ENCODE data around the gene TMCC1.
A peak's percentile ranks its signal among the peaks of the same experiment; 100 is the strongest.
"Not testable (repeated sequence)": the region's sequence is repeated elsewhere in the genome, so short reads cannot be mapped to it uniquely, and the experiment has no call there.

The TMCC1 gene

GRCh38 chr3:129834580-129834979 is 58.9 kb downstream of the TMCC1 start:
- DNase-seq: no peak

GRCh38 chr3:129831942-129832341 is 61.6 kb downstream of the TMCC1 start:
- not testable (repeated sequence) for DNase-seq

GRCh38 chr3:129831503-129831902 is 62.0 kb downstream of the TMCC1 start:
- DNase-seq: no peak

GRCh38 chr3:129829640-129830039 is 63.9 kb downstream of the TMCC1 start:
- peak; percentile 31 for DNase-seq

- DNase-seq: peak; percentile 51
Observed at GRCh38 chr3:129827765-129828164, 65.7 kb downstream of the TMCC1 start.

GRCh38 chr3:129824926-129825541 is 68.5 kb downstream of the TMCC1 start:
- peak; percentile 76 for DNase-seq

GRCh38 chr3:129822679-129823078 is 70.8 kb downstream of the TMCC1 start:
- DNase-seq: no peak

GRCh38 chr3:129822241-129822640 is 71.3 kb downstream of the TMCC1 start:
- DNase-seq: no peak

- no peak for DNase-seq
Observed at GRCh38 chr3:129820587-129820986, 72.9 kb downstream of the TMCC1 start.

- DNase-seq: no peak
Observed at GRCh38 chr3:129812589-129812988, 80.9 kb downstream of the TMCC1 start.

GRCh38 chr3:129809297-129809696 is 84.2 kb downstream of the TMCC1 start:
- DNase-seq: no peak

- no peak for DNase-seq
Observed at GRCh38 chr3:129796146-129796545, 97.4 kb downstream of the TMCC1 start.

GRCh38 chr3:129795186-129796010 is 98.1 kb downstream of the TMCC1 start:
- DNase-seq: no peak

- DNase-seq: no peak
Observed at GRCh38 chr3:129794311-129795185, 99.0 kb downstream of the TMCC1 start.

GRCh38 chr3:129793942-129794310 is 99.6 kb downstream of the TMCC1 start:
- DNase-seq: no peak

GRCh38 chr3:129793319-129793718 is 100.2 kb downstream of the TMCC1 start:
- peak; percentile 29 for DNase-seq

GRCh38 chr3:129783470-129783869 is 110.0 kb downstream of the TMCC1 start:
- no peak for DNase-seq

GRCh38 chr3:129778871-129779270 is 114.6 kb downstream of the TMCC1 start:
- DNase-seq: no peak

GRCh38 chr3:129777806-129778205 is 115.7 kb downstream of the TMCC1 start:
- no peak for DNase-seq

GRCh38 chr3:129775870-129776269 is 117.6 kb downstream of the TMCC1 start:
- DNase-seq: no peak

- no peak for DNase-seq
Observed at GRCh38 chr3:129773691-129774663, 119.5 kb downstream of the TMCC1 start.

- DNase-seq: no peak
Observed at GRCh38 chr3:129770604-129771003, 122.9 kb downstream of the TMCC1 start.

Measured in activated CD4-positive, alpha-beta T cell treated with anti-CD3 and anti-CD28 coated beads, Interleukin-2, Interleukin-6, amounts not matched to agents 100 ng/mL and 50 ng/mL, durations not matched to agents 16 hours and 8 hours (primary cell).